H9 (cell line): ENCODE measurements around the gene ZNF423. TPM values are rescaled to one million over a fixed set of nuclear protein-coding genes. Genes with fewer than 3 reads are reported as not detected.

ENCODE experiments used
- DNase-seq: peaks from one replicate; pipeline ENCODE4 v3.0.0-alpha.2; 2017
- H2AFZ ChIP-seq: one replicate; pipeline ENCODE4 v1.6.1; 2013; ENCODE audit warnings: mild to moderate bottlenecking, low read length, control low read depth, moderate library complexity
- H2AK5ac ChIP-seq: 2 replicates; pipeline ENCODE4 v1.6.1; 2013; ENCODE audit warnings: low read length, control low read depth, mixed read lengths; ENCODE audit not compliant: insufficient read length
- H2BK120ac ChIP-seq: one replicate; pipeline ENCODE4 v1.6.1; 2013; ENCODE audit warnings: low read depth, mild to moderate bottlenecking, low read length, control low read depth, inconsistent platforms; ENCODE audit not compliant: poor library complexity, severe bottlenecking
- H2BK12ac ChIP-seq: 2 replicates; pipeline ENCODE4 v1.6.1; 2013; ENCODE audit warnings: low read length, control low read depth, mixed read lengths, low read depth; ENCODE audit not compliant: insufficient read length
- H2BK15ac ChIP-seq: 2 replicates; pipeline ENCODE4 v1.6.1; 2013; ENCODE audit warnings: low read depth, low read length, control low read depth
- H2BK20ac ChIP-seq: one replicate; pipeline ENCODE4 v1.6.1; 2013; ENCODE audit warnings: low read depth, mild to moderate bottlenecking, low read length, control low read depth, inconsistent platforms; ENCODE audit not compliant: poor library complexity, severe bottlenecking
- H2BK5ac ChIP-seq: 2 replicates; pipeline ENCODE4 v1.6.1; 2013; ENCODE audit warnings: low read length, control low read depth, mixed read lengths; ENCODE audit not compliant: insufficient read length
- H3K14ac ChIP-seq: 2 replicates; pipeline ENCODE4 v1.6.1; 2013; ENCODE audit warnings: low read length, control low read depth; ENCODE audit not compliant: insufficient read depth
- H3K18ac ChIP-seq: 2 replicates; pipeline ENCODE4 v1.6.1; 2013; ENCODE audit warnings: low read depth, mild to moderate bottlenecking, mixed read lengths, low read length, control low read depth; ENCODE audit not compliant: insufficient read length
- H3K23ac ChIP-seq: 2 replicates; pipeline ENCODE4 v1.6.1; 2013; ENCODE audit warnings: low read length, control low read depth, mixed read lengths, low read depth; ENCODE audit not compliant: insufficient read length
- H3K23me2 ChIP-seq: 2 replicates; pipeline ENCODE4 v1.6.1; 2013; ENCODE audit warnings: low read depth, mild to moderate bottlenecking, mixed read lengths, low read length, control low read depth; ENCODE audit not compliant: insufficient read length, poor library complexity, severe bottlenecking
- H3K27ac ChIP-seq: 2 replicates; pipeline ENCODE4 v1.5.1; 2013; ENCODE audit warnings: low read length, control low read depth, mixed read lengths, low read depth; ENCODE audit not compliant: insufficient read length
- H3K27me3 ChIP-seq: 2 replicates; pipeline ENCODE4 v1.6.1; 2013; ENCODE audit warnings: low read length, control low read depth, inconsistent platforms; ENCODE audit not compliant: insufficient read depth
- H3K4ac ChIP-seq: 2 replicates; pipeline ENCODE4 v1.6.1; 2013; ENCODE audit warnings: low read depth, mild to moderate bottlenecking, control low read depth, inconsistent platforms, low read length, moderate library complexity
- H3K4me1 ChIP-seq: 2 replicates; pipeline ENCODE4 v1.6.1; 2013; ENCODE audit warnings: low read length, control low read depth, inconsistent platforms; ENCODE audit not compliant: insufficient read depth
- H3K4me2 ChIP-seq: 2 replicates; pipeline ENCODE4 v1.6.1; 2013; ENCODE audit warnings: low read length, control low read depth, mixed read lengths; ENCODE audit not compliant: insufficient read length, insufficient read depth
- H3K56ac ChIP-seq: 2 replicates; pipeline ENCODE4 v1.6.1; 2013; ENCODE audit warnings: low read depth, mild to moderate bottlenecking, mixed read lengths, low read length, control low read depth; ENCODE audit not compliant: insufficient read length
- H3K79me1 ChIP-seq: 2 replicates; pipeline ENCODE4 v1.6.1; 2013; ENCODE audit warnings: low read depth, mild to moderate bottlenecking, moderate library complexity, low read length, control low read depth, inconsistent platforms; ENCODE audit not compliant: insufficient read depth, poor library complexity, severe bottlenecking
- H3K79me2 ChIP-seq: 2 replicates; pipeline ENCODE4 v1.6.1; 2013; ENCODE audit warnings: low read length, control low read depth, inconsistent platforms; ENCODE audit not compliant: insufficient read depth
- H3K9ac ChIP-seq: 2 replicates; pipeline ENCODE4 v1.6.1; 2013; ENCODE audit warnings: low read length, control low read depth, mixed read lengths; ENCODE audit not compliant: insufficient read length; ENCODE audit errors: extremely low read depth
- H3K9me3 ChIP-seq: one replicate; pipeline ENCODE4 v1.6.1; 2013; ENCODE audit warnings: low read depth, low read length, inconsistent platforms; ENCODE audit not compliant: control insufficient read depth
- H3T11ph ChIP-seq: one replicate; pipeline ENCODE4 v1.6.1; 2013; ENCODE audit warnings: mild to moderate bottlenecking, low read length, control low read depth, inconsistent platforms
- H4K20me1 ChIP-seq: one replicate; pipeline ENCODE4 v1.6.1; 2013; ENCODE audit not compliant: control insufficient read depth, insufficient read length, insufficient read depth
- H4K5ac ChIP-seq: 2 replicates; pipeline ENCODE4 v1.6.1; 2013; ENCODE audit warnings: low read depth, mild to moderate bottlenecking, mixed read lengths, low read length, control low read depth; ENCODE audit not compliant: insufficient read length
- H4K8ac ChIP-seq: replicated peaks from 2 replicates; pipeline ENCODE4 v1.6.1; 2013; ENCODE audit warnings: low read length, control low read depth, mixed read lengths, low read depth; ENCODE audit not compliant: insufficient read length
- H4K91ac ChIP-seq: 2 replicates; pipeline ENCODE4 v1.6.1; 2013; ENCODE audit warnings: low read depth, mild to moderate bottlenecking, moderate library complexity, mixed read lengths, low read length, control low read depth; ENCODE audit not compliant: insufficient read length
- H3K27ac Mint-ChIP-seq, 3 experiments: 2 replicates in 2 of 3; 3 replicates in 1 of 3; pipeline ENCODE4 v1.8.0; 2020 to 2021; ENCODE audit warnings: mixed read lengths in 3 of 3, mild to moderate bottlenecking in 1 of 3, moderate library complexity in 1 of 3
- H3K27me3 Mint-ChIP-seq: 2 replicates; pipeline ENCODE4 v1.8.0; 2021; ENCODE audit warnings: low read depth, mild to moderate bottlenecking, moderate library complexity, mixed read lengths
- H3K36me3 Mint-ChIP-seq, 3 experiments: 2 replicates in 2 of 3; 3 replicates in 1 of 3; pipeline ENCODE4 v1.8.0; 2020 to 2021; ENCODE audit warnings: low read depth in 3 of 3, mixed read lengths in 3 of 3; ENCODE audit not compliant: insufficient read depth in 1 of 3
- H3K4me1 Mint-ChIP-seq, 2 experiments: 2 replicates each; pipeline ENCODE4 v1.8.0; 2020; ENCODE audit warnings: mixed read lengths in 2 of 2
- H3K4me3 Mint-ChIP-seq, 2 experiments: 2 replicates in 1 of 2; 3 replicates in 1 of 2; pipeline ENCODE4 v1.8.0; 2020 to 2021; ENCODE audit warnings: mild to moderate bottlenecking in 2 of 2, mixed read lengths in 2 of 2, moderate library complexity in 1 of 2
- H3K9me3 Mint-ChIP-seq, 2 experiments: 2 replicates in 1 of 2; 3 replicates in 1 of 2; pipeline ENCODE4 v1.8.0; 2020; ENCODE audit warnings: mild to moderate bottlenecking in 2 of 2, mixed read lengths in 2 of 2, moderate library complexity in 1 of 2
- WGBS: extraction: QIAGEN DNeasy Blood & Tissue Kit; methylation state at CpG from one replicate; pipeline ENCODE4 v1.1.7; 2013; ENCODE audit warnings: missing lambda C conversion rate, low lambda C conversion rate, mixed read lengths; ENCODE audit not compliant: insufficient read length; ENCODE audit errors: extremely low coverage; 5-methylcytosine and 5-hydroxymethylcytosine counted together
- total RNA-seq: library from RNA; stranded (reverse); gene quantifications from 2 replicates; pipeline ENCODE4 v1.2.1, GENCODE V29; 2021
- TF ChIP-seq, protein P1 (sequence below): fragments of 200-600 bp; sonication (generic); conservative IDR thresholded peaks from 3 replicates; pipeline ENCODE4 v1.8.0; 2021; ENCODE audit warnings: antibody characterized with exemption, mild to moderate bottlenecking

ZNF423 gene
- total RNA-seq, 1 experiment from 2014 or later: 51.5 TPM

DNA sequence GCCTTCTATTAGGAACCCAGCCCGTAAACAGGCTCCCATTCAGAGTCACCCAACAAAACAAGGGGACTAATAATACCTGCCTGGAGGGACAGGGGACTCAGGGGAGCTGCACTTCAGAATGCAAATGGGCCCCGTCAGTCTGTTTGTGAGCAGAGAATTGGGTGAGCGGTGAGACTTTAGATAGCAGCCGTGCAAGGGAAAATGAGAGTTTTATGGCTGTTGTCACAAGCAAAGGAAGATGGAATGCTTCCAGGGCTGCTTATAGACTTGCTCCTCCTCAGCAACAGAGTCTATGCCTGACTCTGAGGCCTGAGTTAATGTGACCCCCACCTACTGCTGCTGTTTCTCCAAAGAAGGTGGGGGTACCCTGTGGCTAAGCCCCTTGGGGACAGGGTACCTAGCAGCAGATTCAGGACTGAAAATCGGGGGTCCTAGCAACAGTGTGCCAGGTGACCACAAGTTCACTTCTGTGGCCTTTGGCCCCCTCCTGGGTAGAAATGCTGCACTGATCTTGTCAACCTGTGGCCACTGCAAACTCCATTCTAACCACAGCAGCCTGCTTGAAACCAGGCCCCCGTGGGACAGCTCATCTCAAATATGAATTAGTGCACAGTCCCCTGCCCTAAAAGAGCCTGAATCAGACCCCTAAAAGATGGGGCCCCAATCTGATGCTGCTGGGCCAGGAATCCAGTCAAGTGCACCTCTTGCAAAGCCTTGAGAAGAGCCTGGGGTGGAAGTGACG lies 355.9 kb downstream of the ZNF423 start:
- Histone ChIP-seq H3K56ac (no peak overlapping the region), H2BK120ac (no peak overlapping the region), H3K9me3 (no peaks in the 10 kb centered on the region), H3K14ac (no peak overlapping the region), H2BK15ac (no peak overlapping the region), H2BK12ac (no peak overlapping the region), H3K79me1 (no peaks in the 10 kb centered on the region), H3K4me2 (no peak overlapping the region), H4K91ac (no peak overlapping the region), H2AFZ (no peak overlapping the region), H4K8ac (no peak overlapping the region), H3K79me2 (no peaks in the 10 kb centered on the region), H3K23me2 (no peaks in the 10 kb centered on the region), H3K4me1 (no peaks in the 10 kb centered on the region), H4K20me1 (no peaks in the 10 kb centered on the region), H3K27me3 (no peaks in the 10 kb centered on the region), H2BK5ac (no peak overlapping the region), H3K9ac (no peak overlapping the region), H2AK5ac (no peak overlapping the region), H3K23ac (no peak overlapping the region), H4K5ac (no peak overlapping the region), H3T11ph (no peak overlapping the region), H3K18ac (no peak overlapping the region), H3K4ac (no peak overlapping the region), H3K27ac (no peak overlapping the region), H2BK20ac (no peak overlapping the region)
- peaks cover 0 to 6% (median 3%) of the 10 kb centered on the region in 3 experiments; a peak in 5 of 7 replicates for H3K36me3 Mint-ChIP-seq
- H3K4me1 Mint-ChIP-seq: peaks cover 0 to 9% of the 10 kb centered on the region in 2 experiments; a peak in 2 of 4 replicates
- WGBS: no CpG with 5 or more reads among the region's 7 CpGs
- H3K27me3 Mint-ChIP-seq: no peaks in the 10 kb centered on the region; the same call in 1 of the 2 replicates
- no peak overlapping the region for H3K27ac Mint-ChIP-seq
- TF ChIP-seq, protein P1, sequence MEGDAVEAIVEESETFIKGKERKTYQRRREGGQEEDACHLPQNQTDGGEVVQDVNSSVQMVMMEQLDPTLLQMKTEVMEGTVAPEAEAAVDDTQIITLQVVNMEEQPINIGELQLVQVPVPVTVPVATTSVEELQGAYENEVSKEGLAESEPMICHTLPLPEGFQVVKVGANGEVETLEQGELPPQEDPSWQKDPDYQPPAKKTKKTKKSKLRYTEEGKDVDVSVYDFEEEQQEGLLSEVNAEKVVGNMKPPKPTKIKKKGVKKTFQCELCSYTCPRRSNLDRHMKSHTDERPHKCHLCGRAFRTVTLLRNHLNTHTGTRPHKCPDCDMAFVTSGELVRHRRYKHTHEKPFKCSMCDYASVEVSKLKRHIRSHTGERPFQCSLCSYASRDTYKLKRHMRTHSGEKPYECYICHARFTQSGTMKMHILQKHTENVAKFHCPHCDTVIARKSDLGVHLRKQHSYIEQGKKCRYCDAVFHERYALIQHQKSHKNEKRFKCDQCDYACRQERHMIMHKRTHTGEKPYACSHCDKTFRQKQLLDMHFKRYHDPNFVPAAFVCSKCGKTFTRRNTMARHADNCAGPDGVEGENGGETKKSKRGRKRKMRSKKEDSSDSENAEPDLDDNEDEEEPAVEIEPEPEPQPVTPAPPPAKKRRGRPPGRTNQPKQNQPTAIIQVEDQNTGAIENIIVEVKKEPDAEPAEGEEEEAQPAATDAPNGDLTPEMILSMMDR: no peak
- no peak for DNase-seq
- no peak overlapping the region for H3K4me3 Mint-ChIP-seq
- no peaks in the 10 kb centered on the region for H3K9me3 Mint-ChIP-seq
